Spleen (tissue), 7 donors: Measurements from ENCODE around the gene RTL5.

Experiments used
- POLR2A ChIP-seq, 3 donors: fragments of 450-650 bp; IDR thresholded peaks; one replicate each; pipeline ENCODE4 v1.5.1; 2017; ENCODE audit warnings: antibody characterized with exemption in 3 of 3, mild to moderate bottlenecking in 1 of 3
- POLR2AphosphoS5 ChIP-seq, 3 donors: sonication (generic); formaldehyde crosslinking; IDR thresholded peaks; one replicate each; pipeline ENCODE4 v1.5.1; 2017; ENCODE audit warnings: antibody characterized with exemption in 3 of 3
- TF ChIP-seq, protein P1 (sequence below), 11 experiments: fragments of 200-600 bp in 7 of 11; fragments of 450-650 bp in 4 of 11; sonication (generic) in 4 of 11; IDR thresholded peaks in 8 of 11; conservative IDR thresholded peaks in 3 of 11; 1 replicate in 7 of 11; 2 replicates in 4 of 11; pipeline versions ENCODE4 v1.4.0 to v1.8.0; 2016 to 2021; ENCODE audit warnings: antibody characterized with exemption in 11 of 11, inconsistent platforms in 4 of 11, mild to moderate bottlenecking in 1 of 11
- donor health status: DM: no; HTN: no; CAD: no; lungs with moderate emphysema.
- donor health status: DM: no; HTN: no; CAD: no.
- donor health status: DM: no; HTN: no; CAD: no.

- peak in 2 of 3 donors; percentile 68 to 71 for TF ChIP-seq POLR2AphosphoS5 (IDR thresholded peaks at IDR 0.05)
- TF ChIP-seq, protein P1, sequence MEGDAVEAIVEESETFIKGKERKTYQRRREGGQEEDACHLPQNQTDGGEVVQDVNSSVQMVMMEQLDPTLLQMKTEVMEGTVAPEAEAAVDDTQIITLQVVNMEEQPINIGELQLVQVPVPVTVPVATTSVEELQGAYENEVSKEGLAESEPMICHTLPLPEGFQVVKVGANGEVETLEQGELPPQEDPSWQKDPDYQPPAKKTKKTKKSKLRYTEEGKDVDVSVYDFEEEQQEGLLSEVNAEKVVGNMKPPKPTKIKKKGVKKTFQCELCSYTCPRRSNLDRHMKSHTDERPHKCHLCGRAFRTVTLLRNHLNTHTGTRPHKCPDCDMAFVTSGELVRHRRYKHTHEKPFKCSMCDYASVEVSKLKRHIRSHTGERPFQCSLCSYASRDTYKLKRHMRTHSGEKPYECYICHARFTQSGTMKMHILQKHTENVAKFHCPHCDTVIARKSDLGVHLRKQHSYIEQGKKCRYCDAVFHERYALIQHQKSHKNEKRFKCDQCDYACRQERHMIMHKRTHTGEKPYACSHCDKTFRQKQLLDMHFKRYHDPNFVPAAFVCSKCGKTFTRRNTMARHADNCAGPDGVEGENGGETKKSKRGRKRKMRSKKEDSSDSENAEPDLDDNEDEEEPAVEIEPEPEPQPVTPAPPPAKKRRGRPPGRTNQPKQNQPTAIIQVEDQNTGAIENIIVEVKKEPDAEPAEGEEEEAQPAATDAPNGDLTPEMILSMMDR (IDR thresholded peaks at IDR 0.05 in 8 of 11, conservative IDR thresholded peaks at IDR 0.05 in 3 of 11) = no peak
- TF ChIP-seq POLR2A (IDR thresholded peaks at IDR 0.05) = no peak
Measured at GRCh38 chrX:72079607-72080006, 52.1 kb downstream of the RTL5 start.
